RCC 7860 (cell line): Measurements from ENCODE around the gene TNFRSF8.

Experiments
- DNase-seq: peaks from one replicate; pipeline ENCODE4 v3.0.0-alpha.2; 2015; ENCODE audit warnings: low spot score
- FAIRE-seq: peaks from 2 replicates; lab custom pipeline; 2012; peaks lifted over from hg19 to GRCh38; lab: Jason Lieb, UNC

TNFRSF8 gene

GRCh38 chr1:12152113-12152891, 89.2 kb downstream of the TNFRSF8 start:
- no peak for DNase-seq

GRCh38 chr1:12153181-12153785, 90.2 kb downstream of the TNFRSF8 start:
- DNase-seq (peak; percentile 55), FAIRE-seq (no peak)

More at GRCh38 chr1:12152113-12152891, 89.2 kb downstream of the TNFRSF8 start:
- FAIRE-seq, result no peak

GRCh38 chr1:12155328-12155727, 92.2 kb downstream of the TNFRSF8 start:
- DNase-seq (no peak), FAIRE-seq (no peak)

GRCh38 chr1:12157366-12158231, 94.5 kb downstream of the TNFRSF8 start:
- DNase-seq, result no peak
- FAIRE-seq, result no peak

GRCh38 chr1:12158357-12159092, 95.4 kb downstream of the TNFRSF8 start:
- FAIRE-seq, result no peak
- DNase-seq, result no peak

- DNase-seq (no peak), FAIRE-seq (no peak)
These were observed 96.7 kb downstream of the TNFRSF8 start for GRCh38 chr1:12159816-12160215.

GRCh38 chr1:12161324-12161661, 98.2 kb downstream of the TNFRSF8 start:
- FAIRE-seq, result no peak
- no peak for DNase-seq

GRCh38 chr1:12161662-12162458, 98.8 kb downstream of the TNFRSF8 start:
- FAIRE-seq, result peak; percentile 51
- DNase-seq, result peak; percentile 79

GRCh38 chr1:12162459-12163137, 99.5 kb downstream of the TNFRSF8 start:
- DNase-seq (no peak), FAIRE-seq (no peak)

- FAIRE-seq (no peak), DNase-seq (no peak)
These were observed 100.1 kb downstream of the TNFRSF8 start for GRCh38 chr1:12163210-12163609.

GRCh38 chr1:12164210-12164609, 101.1 kb downstream of the TNFRSF8 start:
- DNase-seq, result no peak
- no peak for FAIRE-seq

- no peak for DNase-seq
- FAIRE-seq, result no peak
These were observed 102.2 kb downstream of the TNFRSF8 start for GRCh38 chr1:12165342-12165741.

- no peak for FAIRE-seq
- DNase-seq, result no peak
These were observed 103.9 kb downstream of the TNFRSF8 start, which contains the start of gene TNFRSF1B for GRCh38 chr1:12166834-12167492. TNFRSF1B (plus strand) TSS chr1:12166991; CDS start chr1:12167092, 101 bp downstream.

- FAIRE-seq (no peak), DNase-seq (no peak)
These were observed 104.7 kb downstream of the TNFRSF8 start for GRCh38 chr1:12167493-12168429.

- DNase-seq (no peak), FAIRE-seq (no peak)
These were observed 105.5 kb downstream of the TNFRSF8 start for GRCh38 chr1:12168451-12169160.

GRCh38 chr1:12169442-12170135, 106.5 kb downstream of the TNFRSF8 start:
- FAIRE-seq (no peak), DNase-seq (no peak)

GRCh38 chr1:12170263-12170671, 107.2 kb downstream of the TNFRSF8 start:
- no peak for DNase-seq
- FAIRE-seq, result no peak
